Left cardiac atrium (tissue), 4 donors: ENCODE results near the gene LIPI. TPM values are rescaled to one million over a fixed set of nuclear protein-coding genes. Genes with fewer than 3 reads are reported as not detected.
"Not testable (repeated sequence)": the region's sequence is repeated elsewhere in the genome, so short reads cannot be mapped to it uniquely, and the experiment has no call there.

Experiments used
- ATAC-seq, 2 donors: fragments of 200-7000 bp; cut with Tn5 transposase; one replicate each; pipeline ENCODE4 v1.9.1; 2020; ENCODE audit warnings: mild to moderate bottlenecking in 2 of 2, moderate library complexity in 2 of 2
- DNase-seq: peaks from one replicate; pipeline ENCODE4 v3.0.0-alpha.2; 2020
- intact Hi-C, 2 donors: fragments of 100-400 bp; cut with DNase I; formaldehyde crosslinking; loops; one replicate each; pipeline versions ENCODE4 v1.14.1 to v1.15.1; 2022 to 2023
- total RNA-seq, 2 donors: library from RNA; stranded (reverse); fragmentation: NEBNext Ultra II Directional; extraction: Animal tissue kit (Norgen Biotek cat#: 25700); gene quantifications; one replicate each; pipeline ENCODE4 v1.2.1, GENCODE V29; 2021
- donor health status: DM: no; HTN: yes; CAD: no.
- donor health status: DM: no; HTN: yes; CAD: no; lungs with severe emphysema.
- donor health status: DM: yes; HTN: yes; CAD: no.
- donor health status: Dilated cardiomyopathy.

LIPI gene
- total RNA-seq, 2 donors from 2014 or later, result not detected

DNA sequence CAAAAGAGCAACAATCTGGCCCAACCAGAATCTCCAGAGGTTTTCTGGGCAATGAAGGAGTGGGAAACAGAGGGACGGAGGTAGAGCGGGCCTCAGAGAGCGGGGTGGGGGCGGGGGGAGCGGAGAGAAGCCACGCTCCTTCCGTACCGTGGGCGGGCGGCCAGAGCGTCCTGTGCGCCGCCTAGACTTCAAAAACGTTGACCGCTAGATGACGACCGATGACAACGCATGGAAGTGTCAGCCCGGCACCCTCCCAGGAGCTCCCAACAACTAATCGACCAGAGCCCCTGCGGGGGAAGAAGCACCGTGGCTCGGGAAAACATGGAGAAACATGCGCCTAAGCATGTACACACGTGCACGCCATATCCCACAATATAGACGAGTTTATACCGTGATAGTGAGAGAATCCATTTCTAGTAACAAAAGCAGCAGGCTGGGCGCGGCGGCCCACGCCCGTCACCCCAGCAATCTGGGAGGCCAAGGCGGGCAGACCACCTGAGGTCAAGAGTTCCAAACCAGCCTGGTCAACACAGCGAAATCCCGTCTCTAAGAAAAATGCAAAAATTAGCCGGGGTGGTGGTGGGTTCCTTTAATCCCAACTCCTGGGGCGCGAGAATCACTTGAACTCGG is 131.9 kb downstream of the LIPI start:
- intact Hi-C loops, result no loop called here
- ATAC-seq, result no peak
- no peak for DNase-seq

GRCh38 chr21:14076143-14076806 is 134.5 kb downstream of the LIPI start:
- intact Hi-C loops, result no loop called here
- no peak for ATAC-seq
- DNase-seq, result no peak

GRCh38 chr21:14075346-14076142 is 135.2 kb downstream of the LIPI start:
- ATAC-seq, result no peak
- DNase-seq, result no peak
- intact Hi-C loops, result no loop called here

DNA sequence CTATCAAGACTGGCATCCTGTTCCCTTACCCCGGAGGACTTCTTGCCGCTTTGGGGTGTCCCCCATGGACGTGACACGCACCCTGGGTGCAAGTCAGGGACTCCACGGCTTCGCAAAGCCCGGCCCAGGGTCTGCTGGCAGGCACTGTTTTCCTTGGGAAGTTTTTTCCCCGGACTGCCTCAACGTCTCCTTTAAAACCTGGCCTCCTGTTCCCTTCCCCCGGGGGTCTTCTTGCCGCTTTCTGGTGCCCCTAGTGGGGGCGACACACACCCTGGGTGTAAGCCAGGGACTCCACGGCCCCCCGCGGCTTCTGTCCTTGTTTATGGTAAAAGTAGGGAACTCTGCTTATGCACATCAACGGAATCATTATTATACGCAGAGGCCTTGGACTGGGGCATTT is 136.6 kb downstream of the LIPI start:
- DNase-seq, result no peak
- intact Hi-C loops, result no loop called here

DNA sequence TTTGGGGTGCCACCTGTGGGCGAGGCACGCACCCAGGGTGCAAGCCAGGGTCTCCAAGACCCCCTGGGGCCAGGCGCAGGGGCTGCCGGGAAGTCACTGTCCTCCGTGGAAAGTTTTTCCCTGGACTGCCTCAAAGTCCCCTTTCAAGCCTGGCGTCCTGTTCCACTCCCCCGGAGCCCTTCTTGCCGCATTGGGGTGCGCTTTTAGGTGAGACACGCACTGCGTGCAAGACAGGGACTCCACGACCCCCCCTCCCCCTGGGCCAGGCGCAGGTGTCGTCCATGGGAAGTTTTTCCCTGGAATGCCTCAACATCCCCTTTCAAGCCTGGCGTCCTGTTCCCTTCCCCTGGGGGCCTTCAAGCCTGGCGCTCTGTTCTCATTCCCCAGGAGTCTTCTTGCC is 137.1 kb downstream of the LIPI start:
- DNase-seq (no peak), ATAC-seq (no peak)
- intact Hi-C loops, result no loop called here

More for the DNA sequence above, 136.6 kb downstream of the LIPI start:
- ATAC-seq, result no peak

DNA sequence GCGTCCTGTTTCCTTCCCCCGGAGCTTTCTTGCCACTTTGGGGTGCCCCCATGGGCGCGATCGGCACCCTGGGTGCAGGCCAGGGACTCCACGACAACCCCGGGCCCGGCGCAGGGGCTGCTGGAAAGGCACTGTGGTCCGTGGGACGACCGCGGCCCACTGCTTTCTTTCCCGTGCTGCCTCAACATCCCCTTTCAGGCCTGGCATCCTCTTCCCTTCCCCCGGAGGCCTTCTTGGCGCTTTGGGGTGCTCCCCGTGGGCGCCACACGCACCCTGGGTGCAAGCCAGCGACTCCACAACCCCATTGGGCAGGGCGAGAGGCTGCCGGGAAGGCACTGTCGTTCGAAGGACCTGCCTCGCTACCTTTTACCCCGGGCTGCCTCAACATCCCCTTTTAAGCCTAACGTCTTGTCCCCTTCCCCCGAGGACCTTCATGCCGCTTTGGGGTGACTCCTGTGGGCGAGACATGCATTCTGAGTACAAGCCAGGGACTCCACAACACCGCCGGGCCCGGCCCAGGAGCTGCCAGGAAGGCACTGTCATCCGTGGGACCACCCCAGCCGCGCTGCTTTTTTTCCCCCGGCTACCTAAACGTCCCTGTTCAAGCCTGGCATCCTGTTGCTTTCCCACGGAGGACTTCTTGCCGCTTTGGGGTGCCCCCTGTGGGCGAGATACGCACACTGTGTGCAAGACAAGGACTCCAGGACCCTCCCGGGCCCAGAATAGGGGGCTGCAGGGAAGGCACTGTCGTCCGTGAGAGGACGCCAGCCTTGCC is 137.8 kb downstream of the LIPI start:
- ATAC-seq (no peak), DNase-seq (no peak)
- intact Hi-C loops, result no loop called here

- intact Hi-C loops, result no loop called here
- no peak for DNase-seq
Observed at GRCh38 chr21:14071902-14072734, 138.6 kb downstream of the LIPI start.

GRCh38 chr21:14070968-14071367 is 139.8 kb downstream of the LIPI start:
- intact Hi-C loops, result no loop called here
- ATAC-seq (no peak), DNase-seq (no peak)

More at GRCh38 chr21:14071902-14072734, 138.6 kb downstream of the LIPI start:
- no peak for ATAC-seq

DNA sequence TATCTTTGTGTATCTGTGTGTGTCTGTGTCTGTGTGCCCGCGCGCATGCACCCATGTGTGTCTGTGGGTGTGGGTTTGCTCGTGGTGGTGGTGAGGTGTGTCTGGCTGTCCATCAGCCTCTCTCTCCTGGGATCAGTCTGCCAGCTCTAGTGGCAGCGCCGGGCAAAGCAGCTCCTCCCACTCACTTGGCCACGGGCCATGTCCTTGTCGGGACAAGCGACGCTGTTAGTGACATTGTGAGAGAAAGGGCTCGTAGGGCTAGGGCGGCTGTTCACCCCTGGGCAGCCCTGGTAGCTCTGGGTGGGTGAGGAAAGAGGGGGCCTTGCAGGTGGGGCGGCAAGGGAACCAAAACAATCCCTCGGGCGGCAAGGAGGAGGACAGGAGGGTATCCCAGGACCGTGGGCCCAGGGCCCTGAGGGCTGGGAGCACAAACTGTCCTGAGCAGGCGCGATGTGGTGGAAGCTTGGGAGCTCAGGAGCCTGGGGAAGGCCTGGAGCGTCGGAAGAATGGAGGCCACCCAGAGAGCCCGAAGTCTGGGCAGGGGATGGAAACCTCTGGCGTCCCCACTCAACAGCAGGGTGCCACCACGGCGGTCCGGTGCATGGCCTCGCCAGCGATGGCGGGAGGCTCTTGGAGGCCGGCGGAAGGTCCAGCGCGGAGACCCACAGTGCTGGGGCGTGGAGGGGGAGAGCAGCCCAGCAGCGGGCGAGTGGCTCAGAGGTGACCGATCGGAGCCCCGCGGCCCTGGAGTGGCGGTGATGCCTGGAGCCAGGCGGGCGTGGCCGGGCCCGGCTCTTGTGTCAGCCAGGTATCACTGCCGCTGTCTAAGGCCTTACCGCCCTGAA is 140.5 kb downstream of the LIPI start:
- ATAC-seq, result peak; percentile 19 to 45
- DNase-seq, result no peak
- intact Hi-C loops, result no loop called here

DNA sequence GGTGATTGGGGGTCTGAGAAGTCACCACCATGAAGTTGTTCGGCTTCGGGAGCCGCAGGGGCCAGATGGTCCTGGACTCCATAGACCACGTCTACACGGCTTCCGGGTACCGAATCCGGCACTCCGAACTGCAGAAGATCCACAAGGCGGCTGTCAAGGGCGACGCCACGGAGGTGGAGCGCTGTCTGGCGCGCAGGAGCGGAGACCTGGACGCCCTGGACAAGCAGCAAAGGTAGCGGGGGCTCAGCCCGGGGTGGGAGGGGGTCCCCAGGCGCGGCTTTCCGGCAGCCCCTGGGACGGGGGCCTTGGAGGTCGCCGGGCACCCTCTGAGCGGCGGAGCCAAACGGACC is 146.5 kb downstream of the LIPI start:
- intact Hi-C loops, result no loop called here
- DNase-seq, result no peak
- no peak for ATAC-seq

DNA sequence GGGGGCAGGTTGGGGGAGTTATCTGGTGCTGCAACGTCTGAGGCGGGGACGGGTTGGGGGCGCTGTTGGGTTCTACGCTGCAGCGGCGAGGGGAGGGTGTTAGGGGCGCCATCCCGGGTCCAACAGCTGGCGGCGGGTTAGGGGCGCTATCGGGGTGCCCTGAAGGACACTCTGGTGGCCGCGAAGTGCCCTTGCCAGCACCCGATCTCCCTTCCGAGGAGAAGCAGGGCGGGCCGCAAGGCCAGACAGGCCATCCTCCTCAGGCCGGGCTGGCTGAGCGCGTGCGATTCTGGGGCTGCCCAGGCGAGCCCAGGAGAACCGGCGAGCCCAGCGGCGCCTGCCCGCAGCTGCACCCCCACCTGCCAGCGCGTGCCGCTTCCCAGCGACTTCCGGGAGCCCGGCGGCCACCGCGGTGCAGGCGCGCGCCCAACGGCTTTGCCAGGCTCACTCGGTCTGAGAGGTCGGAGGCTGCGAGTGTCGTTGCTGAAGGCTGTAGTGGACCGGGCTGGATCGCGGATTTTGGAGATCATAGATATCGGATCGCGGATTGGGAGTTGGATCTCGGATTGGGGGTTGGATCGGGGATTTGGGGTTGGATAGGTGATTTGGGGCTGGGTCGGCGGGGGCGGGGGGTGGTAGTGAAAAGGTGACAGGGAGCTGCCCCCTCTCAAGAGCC is 147.0 kb downstream of the LIPI start:
- ATAC-seq, result peak in 1 of 2 donors; percentile 26
- intact Hi-C loops, DNase-seq: not testable (repeated sequence)

DNA sequence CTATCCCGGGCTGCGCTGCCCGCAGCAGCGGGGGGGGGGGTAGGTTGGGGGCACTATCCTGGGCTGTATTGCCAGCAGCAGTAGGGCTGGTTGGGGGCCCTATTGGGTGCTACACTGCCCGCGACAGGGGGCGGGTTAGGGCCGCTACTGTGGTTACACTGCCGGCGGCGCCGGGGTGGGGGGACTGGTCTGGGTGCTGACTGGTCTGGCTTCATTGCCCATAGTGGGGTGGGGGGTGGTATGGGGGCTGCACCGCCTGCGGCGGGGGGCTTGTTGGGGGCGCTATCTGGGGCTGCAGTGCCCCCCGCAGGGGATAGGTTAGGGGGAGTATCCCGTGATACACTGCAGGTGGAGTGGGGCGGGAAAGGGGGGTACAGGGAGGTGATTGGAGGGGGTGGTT is 148.1 kb downstream of the LIPI start:
- ATAC-seq, intact Hi-C loops, DNase-seq: not testable (repeated sequence)

- ATAC-seq, intact Hi-C loops, DNase-seq: not testable (repeated sequence)
Observed at GRCh38 chr21:14061820-14062219, 148.9 kb downstream of the LIPI start.

- DNase-seq, intact Hi-C loops: not testable (repeated sequence)
- peak in 1 of 2 donors; percentile 27 for ATAC-seq
Observed at GRCh38 chr21:14058995-14059627, 151.6 kb downstream of the LIPI start.
